Measurements from ENCODE around the gene COL18A1. TPM values are rescaled to one million over a fixed set of nuclear protein-coding genes. Genes with fewer than 3 reads are reported as not detected.

COL18A1 gene
- total RNA-seq, 4 donors from 2014 or later, result 16.4 to 42.2 (median 20.7) TPM

- intact Hi-C loops (cut with DNase I; ENCODE audit: low total_unique reads) (no loop called here), in situ Hi-C loops (cut with MboI; ENCODE audit: low sequenced_read_pairs in 4 of 4) (loop anchor here in 3 of 4 donors (25.0 kb wide), 1 partner anchor 250 kb away; no protein-coding TSS in a partner anchor)
- Histone ChIP-seq H3K4me1 (no peaks in the 10 kb centered on the region), H3K9me3 (no peaks in the 10 kb centered on the region), H3K27ac (no peak overlapping the region), H3K4me3 (no peak overlapping the region), H3K36me3 (no peaks in the 10 kb centered on the region), H3K27me3 (peaks cover 7 to 20% (median 12%) of the 10 kb centered on the region in 3 donors)
- TF ChIP-seq, protein P1, sequence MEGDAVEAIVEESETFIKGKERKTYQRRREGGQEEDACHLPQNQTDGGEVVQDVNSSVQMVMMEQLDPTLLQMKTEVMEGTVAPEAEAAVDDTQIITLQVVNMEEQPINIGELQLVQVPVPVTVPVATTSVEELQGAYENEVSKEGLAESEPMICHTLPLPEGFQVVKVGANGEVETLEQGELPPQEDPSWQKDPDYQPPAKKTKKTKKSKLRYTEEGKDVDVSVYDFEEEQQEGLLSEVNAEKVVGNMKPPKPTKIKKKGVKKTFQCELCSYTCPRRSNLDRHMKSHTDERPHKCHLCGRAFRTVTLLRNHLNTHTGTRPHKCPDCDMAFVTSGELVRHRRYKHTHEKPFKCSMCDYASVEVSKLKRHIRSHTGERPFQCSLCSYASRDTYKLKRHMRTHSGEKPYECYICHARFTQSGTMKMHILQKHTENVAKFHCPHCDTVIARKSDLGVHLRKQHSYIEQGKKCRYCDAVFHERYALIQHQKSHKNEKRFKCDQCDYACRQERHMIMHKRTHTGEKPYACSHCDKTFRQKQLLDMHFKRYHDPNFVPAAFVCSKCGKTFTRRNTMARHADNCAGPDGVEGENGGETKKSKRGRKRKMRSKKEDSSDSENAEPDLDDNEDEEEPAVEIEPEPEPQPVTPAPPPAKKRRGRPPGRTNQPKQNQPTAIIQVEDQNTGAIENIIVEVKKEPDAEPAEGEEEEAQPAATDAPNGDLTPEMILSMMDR (IDR thresholded peaks at IDR 0.05 in 4 of 5, conservative IDR thresholded peaks at IDR 0.05 in 1 of 5), result no peak
- no peak for TF ChIP-seq POLR2A (IDR thresholded peaks at IDR 0.05)
- no peak for ATAC-seq
- DNase-seq, result no peak
These were observed 157.4 kb downstream of the COL18A1 start for GRCh38 chr21:45562402-45562801.

- no peak for DNase-seq
- TF ChIP-seq, protein P1 (IDR thresholded peaks at IDR 0.05 in 4 of 5, conservative IDR thresholded peaks at IDR 0.05 in 1 of 5), result no peak
- TF ChIP-seq POLR2A (IDR thresholded peaks at IDR 0.05), result no peak
- Histone ChIP-seq H3K4me1 (no peaks in the 10 kb centered on the region), H3K4me3 (no peak overlapping the region), H3K9me3 (no peaks in the 10 kb centered on the region), H3K36me3 (no peaks in the 10 kb centered on the region), H3K27ac (no peak overlapping the region), H3K27me3 (peaks cover 7 to 20% (median 15%) of the 10 kb centered on the region in 3 donors)
- in situ Hi-C loops (cut with MboI; ENCODE audit: low sequenced_read_pairs in 4 of 4), result loop anchor here in 3 of 4 donors (25.0 kb wide), 1 partner anchor 249 kb away; no protein-coding TSS in a partner anchor
- no peak for ATAC-seq
- intact Hi-C loops (cut with DNase I; ENCODE audit: low total_unique reads), result no loop called here
These were observed 158.0 kb downstream of the COL18A1 start for GRCh38 chr21:45562965-45563364.

Small RNA genes lying within 50 kb of the gene (microRNA-seq; reads per million reads assigned to microRNA genes)
- gene MIR6815 (ENCODE audit: borderline replicate concordance in 2 of 2), result 0 reads per million in 2 donors

Other genes with a start within 250 kb of the COL18A1 start
- gene POFUT2, start 117.3 kb upstream of the COL18A1 start, total RNA-seq, result 10 to 100 TPM in 1 of 4 donors, 1 to 10 TPM in 3; 4.8 to 11.0 (median 5.9) TPM
- gene SLC19A1, start 137.3 kb downstream of the COL18A1 start, total RNA-seq, result 1 to 10 TPM; 1.8 to 9.6 (median 2.1) TPM
- under 1 TPM in 2 of 4 donors, not detected in 2; 0.13 to 0.26 TPM for gene PCBP3, start 238.6 kb downstream of the COL18A1 start, total RNA-seq